Central memory CD4-positive, alpha-beta T cell (primary cell): ENCODE data around the gene DPPA3.
"Not testable (repeated sequence)": the region's sequence is repeated elsewhere in the genome, so short reads cannot be mapped to it uniquely, and the experiment has no call there.

Source experiments
- DNase-seq: peaks from one replicate; pipeline ENCODE4 v3.0.0; 2022
- total RNA-seq, 3 experiments: gene quantifications; one replicate each; lab custom pipeline; 2026; lab: John Stamatoyannopoulos, UW

Gene DPPA3
- total RNA-seq: 0 reads per million in 3 experiments

DNA sequence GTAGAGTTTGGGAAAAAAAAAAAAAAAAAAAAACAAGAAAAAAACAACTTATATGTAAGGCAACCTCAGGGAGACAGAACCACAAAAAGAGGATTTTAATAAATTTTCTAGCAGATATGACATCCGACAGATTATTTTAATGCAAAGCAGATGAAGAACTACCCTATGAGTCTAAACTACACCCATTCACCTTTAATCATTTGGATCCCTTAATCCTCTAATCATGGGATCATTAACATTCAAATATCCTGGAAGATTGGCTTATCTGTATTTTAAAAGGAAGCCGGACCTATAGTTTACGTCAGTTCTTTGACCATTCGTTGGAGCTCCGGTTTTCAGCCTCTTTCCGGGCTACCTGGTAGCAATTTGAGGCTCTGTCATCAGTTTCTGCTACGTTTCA lies at the start of gene DPPA3:
DPPA3 (plus strand) TSS at position 301 of the 400 bp plus-strand sequence. CDS start 138 bp downstream, outside the sequence.
- no peak for DNase-seq

DNA sequence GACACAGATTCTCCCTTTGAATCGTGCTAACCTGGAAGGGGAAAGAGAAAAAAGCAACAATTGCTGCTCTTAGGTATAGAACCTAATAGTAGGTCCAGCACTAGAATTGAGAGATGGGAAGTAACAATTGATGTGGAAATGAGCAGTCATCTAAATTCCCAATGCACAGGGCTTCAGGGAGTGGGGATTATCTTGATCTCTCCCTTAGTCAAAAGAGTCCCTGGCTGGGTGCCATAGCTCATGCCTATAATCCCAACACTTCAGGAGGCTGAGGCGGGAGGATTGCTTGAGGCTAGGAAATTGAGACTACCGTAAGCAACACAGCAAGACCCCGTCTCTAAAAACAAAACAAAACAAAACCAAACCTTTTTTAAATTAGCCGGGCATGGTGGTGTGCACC lies 49.5 kb upstream of the DPPA3 start:
- DNase-seq: no peak

DNA sequence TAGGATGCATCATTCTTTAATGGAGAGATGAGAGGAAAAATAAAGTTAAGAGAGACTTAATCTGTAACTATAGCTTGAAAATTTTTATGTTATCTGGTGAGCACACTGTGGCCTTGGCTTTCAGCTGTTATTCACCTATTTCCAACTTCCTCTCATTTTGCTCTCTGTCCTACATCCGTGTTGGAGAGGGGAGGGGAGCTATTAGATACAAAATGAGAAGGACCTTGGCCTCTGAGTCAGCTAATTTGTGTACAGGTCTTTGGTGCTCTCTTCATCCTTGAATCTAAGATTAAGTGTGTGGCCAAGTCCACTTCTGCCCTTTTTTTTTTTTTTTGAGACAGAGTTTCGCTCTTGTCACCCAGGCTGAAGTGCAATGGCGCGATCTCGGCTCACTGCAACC lies 44.6 kb upstream of the DPPA3 start:
- DNase-seq: no peak

DNA sequence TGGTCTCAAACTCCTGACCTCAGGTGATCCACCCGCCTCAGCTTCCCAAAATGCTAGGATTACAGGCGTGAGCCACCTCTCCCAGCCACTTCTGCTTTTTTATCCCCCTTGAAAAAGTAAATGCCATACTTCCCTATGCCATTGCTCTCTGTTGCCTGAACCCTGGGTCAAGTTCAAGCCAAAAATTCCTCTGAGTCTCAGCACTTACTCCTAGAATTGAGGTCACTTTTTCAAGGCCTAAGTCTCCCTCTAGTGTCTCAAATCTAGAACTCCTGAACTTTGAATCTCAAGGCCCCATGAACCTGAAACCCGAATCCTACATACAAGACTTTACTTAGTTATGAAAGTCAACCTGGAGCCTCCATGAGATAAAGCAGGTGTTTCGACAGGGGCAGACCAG lies 44.1 kb upstream of the DPPA3 start:
- DNase-seq: no peak

DNA sequence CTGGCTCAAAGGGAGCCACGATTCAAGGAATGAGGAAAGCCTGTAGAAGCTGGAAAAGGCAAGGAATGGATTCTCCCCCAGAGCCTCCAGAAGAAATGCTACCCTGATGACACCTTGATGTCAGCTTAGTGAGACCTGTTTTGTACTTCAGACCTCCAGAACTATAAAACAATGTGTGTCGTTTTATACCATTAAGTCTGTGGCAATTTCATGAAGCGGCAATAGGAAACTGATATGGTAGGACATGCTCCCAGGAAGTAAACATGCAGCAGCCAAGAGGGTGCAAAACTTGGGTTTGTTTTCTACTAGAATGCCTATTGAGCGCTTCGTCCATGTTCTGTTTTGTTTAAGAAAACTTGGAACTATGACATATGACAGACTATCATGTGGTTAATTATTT lies 43.1 kb upstream of the DPPA3 start:
- no peak for DNase-seq

DNA sequence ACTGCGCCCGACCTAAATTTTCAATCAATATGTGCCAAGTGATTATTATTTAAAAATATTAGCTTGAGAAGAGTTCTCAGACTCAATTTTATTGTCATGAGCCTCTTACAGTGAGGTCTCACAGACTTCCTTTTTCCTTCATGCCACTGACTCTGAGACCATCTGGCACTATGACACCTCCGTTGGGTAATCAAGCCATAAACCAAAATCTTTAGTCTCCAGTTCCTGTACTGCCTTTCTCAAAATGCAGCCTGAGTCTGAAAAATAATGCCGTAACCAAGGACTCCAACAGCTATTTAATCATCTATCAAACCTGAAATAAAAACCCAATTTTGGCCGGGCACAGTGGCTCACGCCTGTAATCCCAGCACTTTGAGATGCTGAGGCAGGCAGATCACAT lies 35.8 kb upstream of the DPPA3 start:
- DNase-seq: not testable (repeated sequence)

DNA sequence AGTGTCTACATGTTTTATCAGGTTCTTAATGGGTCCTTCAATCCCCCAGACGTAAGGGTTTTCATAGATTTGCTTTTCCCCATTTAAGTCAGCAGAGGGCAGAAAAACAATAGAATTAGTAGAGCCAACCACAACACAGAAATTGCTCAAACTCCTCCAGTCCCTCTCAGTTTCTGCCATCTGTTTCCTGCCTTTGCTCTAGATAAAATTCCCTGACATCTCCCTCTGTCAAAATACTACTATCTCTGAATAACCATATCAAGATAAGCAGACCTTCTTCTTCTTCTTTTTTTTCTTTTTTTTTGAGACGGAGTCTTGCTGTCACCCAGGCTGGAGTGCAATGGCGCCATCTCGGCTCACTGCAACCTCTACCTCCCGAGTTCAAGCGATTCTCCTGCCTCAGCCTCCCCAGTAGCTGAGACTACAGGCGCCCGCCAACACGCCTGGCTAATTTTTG lies 33.8 kb upstream of the DPPA3 start:
- DNase-seq: peak; percentile 7

DNA sequence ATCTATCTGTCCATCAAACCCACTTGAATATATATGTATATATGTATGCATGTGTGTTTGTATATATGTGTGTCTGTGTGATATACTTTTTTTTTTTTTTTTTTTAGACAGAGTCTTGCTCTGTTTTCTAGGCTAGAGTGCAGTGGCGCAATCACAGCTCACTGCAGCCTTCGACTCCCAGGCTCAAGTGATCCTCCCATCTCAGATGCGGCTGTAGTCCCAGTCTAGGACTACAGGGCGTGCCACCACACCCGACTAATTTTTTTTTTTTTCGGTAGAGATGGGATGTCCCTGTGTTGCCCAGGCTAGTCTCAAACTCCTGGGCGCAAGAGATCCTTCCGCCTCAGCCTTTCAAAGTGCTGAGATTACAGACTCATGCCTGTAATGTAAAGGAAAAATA lies 32.5 kb upstream of the DPPA3 start:
- no peak for DNase-seq

DNA sequence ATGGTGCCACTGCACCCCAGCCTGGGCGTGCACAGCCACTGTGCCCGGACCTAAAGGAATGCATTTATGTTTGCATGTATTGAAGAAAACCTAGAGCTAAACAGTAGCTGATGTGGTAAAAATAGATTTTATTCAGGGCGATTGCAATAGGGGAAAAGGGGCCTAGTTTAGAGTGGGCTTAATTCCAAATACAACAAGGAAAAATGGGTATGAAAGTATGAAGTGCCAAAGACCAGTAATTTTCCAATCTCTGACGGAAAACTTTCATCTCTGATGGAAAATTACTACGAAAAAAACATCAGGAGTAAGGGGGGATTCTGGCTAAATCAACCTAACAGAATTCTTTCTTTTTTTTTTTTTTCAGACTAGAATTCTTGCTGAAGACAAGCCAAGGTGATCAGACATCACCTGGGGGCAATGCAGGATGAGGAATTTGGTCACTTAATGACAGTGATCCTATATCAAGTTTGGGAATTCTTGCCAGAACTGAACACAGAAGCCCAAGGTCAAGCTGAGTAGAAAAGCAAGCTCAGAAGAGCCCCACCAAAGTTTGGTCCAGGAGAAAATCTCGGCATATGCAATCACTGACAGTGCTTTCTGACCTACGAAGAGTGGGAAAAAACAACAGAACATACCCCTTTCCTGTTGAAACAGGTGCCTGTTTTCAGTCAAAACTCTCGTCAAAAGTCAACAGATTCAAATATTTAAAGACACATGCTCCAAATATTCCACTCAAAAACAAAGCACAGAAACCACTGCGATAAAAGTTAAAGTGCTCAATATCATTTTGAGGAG lies 31.8 kb upstream of the DPPA3 start:
- DNase-seq: no peak

DNA sequence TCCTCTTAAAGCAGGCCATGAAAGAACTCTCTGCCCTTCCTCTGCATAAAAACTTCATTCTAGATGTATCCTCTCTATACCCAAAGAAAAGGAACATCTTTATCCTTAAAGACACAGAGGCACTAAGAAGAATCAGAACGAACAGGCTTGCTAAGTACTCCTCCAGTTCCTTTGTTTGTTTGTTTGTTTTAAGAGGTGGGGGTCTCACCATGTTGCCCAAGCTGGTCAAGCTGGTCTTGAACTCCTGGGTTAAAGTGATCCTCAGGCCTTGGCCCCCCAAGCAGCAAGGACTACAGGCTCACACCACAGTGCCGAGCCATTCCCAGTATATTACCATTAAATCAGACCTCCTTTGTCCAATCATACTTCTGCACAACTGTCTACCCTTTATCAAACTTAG lies 29.7 kb upstream of the DPPA3 start:
- no peak for DNase-seq

DNA sequence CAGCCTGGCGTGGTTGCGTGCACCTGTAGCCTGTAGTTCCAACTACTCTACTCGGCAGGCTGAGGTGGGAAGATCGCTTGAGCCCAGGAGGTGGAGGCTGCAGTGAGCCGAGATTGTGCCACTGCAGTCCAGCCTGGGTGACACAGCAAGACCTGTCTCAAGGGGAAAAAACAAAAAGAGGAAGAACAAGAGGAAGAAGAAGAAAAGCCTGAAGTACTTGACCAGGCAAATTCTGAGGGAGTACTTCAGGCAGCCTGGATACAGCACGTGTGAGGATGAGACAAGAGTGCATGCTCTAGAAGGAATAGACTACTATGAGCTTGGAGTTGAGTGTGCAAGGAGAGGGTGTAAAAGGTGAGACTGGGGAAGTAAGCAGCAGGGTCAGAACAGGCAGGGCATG lies 17.4 kb upstream of the DPPA3 start:
- DNase-seq: no peak

DNA sequence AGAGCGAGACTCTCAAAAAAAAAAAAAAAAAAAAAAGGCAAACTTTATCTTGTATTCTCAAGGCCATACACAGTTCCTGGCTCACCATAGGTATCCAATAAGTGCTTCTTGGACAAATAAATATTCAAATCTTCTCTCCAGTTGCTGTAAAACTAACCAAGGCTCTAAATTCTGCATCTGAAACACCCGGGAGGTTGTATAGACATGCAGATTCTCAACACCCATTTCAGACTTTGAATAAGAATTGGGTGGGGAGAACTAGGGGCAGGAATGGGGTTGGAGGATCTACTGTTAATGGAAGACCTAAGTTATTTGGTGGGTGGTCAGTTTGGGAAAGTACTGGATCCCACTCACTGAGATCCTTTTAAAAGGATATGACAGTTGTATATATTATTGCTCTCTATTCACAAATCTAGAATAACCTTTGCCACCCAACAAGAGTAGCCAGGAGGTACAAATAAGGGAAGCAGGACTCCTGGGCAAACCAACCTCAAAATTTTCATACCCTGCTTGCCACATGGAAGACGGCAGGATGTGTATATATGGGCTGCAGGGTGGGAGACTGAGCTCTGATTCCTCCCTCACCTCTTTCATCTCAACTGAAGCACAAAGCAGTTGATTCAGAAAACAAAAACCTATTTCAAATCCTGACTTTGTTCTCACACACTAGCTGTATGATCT lies 16.5 kb upstream of the DPPA3 start:
- no peak for DNase-seq

DNA sequence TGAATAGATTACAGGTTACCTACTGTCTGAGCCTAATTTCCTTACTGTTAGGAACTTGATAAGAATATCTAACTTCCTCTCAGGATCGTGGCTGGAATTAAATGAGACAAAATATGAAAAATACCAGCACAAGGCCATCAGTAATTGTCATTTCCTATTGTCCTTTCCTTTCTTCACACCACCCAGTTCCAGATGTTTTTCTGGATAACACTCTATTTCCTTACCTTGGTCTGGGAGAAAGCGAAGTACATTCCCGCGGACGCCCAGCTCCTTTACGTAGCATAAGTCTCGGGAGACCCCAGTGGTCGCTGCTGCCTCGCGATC lies 16.0 kb upstream of the DPPA3 start:
- no peak for DNase-seq

DNA sequence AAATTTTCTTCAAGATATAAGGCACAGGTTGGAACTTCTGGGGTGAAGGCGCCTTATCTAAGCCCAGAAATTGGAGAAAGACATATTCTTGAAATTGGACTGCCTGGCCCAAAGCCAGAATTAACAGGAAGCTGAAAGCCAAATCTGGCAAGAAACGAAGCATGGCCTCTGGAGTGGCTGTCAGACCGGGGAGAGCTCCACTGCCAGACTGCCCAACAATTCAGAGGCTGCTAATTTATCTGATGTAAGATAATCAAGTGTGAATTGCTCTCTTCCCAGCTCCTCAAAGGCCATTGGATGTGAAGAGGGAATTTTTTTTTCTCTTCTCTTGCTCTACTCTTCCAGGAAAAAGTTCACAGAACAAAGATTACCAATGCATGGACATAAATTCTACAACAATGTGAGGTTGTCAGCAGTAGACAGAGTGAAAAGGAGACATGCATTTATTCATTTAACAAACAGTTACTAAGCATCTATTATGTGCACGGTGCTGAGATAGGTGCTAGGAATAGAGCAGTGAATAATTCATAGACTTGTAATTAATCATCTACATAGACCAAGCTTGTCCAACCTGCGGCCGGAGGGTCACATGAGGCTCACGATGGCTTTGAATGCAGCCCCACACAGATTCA lies 15.6 kb upstream of the DPPA3 start, which contains the start of gene GDF3:
GDF3 (minus strand) TSS at position 210 of the 632 bp plus-strand sequence; CDS start at position 163, 47 bp downstream.
- DNase-seq: no peak

DNA sequence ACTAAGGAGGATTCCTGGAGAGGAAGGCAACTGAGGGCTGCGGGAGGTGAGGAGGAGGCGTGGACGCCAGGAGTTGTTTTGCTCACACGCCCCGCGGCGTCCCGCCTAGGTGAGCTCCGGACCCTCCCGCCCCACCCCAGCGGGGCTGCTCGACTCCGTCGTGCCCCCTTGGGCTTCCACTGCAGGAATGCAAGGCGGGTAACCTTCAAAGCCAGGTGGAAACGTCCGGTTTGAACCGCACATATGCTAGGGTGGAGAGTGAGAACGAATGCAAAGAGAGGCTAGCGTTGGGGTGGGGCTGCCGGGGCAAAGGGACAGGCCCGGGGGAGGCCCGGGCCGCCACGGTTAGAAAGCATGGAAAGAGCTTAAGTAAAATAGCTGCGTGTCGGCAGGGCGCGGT lies 5.4 kb upstream of the DPPA3 start:
- DNase-seq: no peak

DNA sequence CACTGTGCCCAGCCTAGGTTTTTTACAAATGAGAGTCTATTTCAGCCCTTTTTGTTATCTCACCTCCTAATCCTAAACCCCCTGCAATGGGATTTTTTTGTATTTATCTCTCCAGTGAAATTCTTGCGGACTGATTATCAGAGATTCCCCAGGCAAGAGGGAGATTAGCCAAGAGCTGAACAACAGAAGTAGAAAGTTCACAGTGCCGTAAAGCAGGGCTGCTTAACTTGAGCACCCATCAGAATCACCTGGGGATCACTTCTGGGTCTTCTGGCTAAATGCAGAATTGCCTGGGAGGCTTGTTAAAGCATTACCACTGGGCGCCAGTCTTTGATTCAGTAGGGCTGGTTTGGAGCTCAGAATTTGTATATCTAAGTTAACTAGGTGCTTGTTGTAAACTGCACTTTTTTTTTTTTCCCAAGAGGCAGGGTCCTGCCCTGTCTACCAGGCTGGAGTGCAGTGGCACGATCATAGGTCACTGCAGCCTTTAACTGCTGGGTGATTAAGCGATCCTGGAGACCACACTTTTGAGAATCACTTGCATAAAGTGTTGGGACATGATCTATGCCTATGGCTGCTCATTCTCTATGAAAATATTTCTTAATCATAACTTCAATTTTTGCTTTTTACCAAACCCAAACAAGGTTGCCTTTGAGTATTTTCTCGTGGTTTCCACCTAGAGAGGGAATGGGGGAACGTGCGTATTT lies 1.1 kb upstream of the DPPA3 start:
- no peak for DNase-seq

DNA sequence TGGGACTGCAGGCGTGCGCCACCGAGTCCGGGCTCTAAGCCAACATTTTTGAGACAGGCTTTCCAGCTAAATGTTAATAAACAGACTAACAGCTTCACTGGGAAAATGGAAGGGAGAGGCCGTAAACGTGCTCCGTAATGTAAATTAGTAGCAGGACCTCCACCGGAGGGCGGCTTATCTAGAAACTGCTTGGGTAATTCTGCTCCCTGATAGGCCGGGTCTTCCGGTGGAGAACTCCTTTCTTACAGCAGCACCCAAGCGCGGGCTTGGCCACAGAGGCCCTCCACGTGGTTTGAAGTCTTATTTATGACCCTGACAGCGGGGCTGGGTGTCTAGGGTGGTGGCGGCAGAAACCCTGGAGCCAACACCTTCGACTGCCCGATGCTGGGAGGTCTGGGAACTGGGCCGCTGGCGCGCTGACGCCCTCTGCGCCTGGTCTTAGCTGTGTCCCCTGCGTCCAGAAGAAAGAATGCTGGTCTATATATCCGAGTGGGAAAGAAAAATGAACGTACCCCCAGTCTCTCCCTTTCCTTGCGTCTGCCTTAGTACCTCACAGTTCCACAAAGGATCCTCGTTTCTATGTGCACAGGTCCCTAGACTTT lies 1.7 kb downstream of the DPPA3 start:
- DNase-seq: no peak

DNA sequence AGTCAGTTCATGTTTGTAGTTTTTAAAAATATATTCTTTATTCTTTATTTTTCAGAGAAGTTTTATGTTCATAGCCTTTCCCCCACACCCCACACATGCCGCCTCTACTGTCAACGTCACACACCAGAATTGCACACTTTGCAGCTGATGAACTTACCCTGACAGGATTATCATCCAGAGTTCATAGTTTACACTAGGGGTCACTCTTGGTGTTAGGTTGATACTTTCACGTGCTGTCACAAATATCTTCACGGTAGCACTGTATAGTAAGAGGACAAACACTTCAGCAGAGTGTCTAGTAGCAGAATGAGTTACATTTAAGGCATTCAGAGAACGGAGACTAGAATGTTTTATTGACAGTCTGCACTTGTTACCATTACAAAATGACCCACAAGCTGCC lies 5.1 kb downstream of the DPPA3 start:
- no peak for DNase-seq

DNA sequence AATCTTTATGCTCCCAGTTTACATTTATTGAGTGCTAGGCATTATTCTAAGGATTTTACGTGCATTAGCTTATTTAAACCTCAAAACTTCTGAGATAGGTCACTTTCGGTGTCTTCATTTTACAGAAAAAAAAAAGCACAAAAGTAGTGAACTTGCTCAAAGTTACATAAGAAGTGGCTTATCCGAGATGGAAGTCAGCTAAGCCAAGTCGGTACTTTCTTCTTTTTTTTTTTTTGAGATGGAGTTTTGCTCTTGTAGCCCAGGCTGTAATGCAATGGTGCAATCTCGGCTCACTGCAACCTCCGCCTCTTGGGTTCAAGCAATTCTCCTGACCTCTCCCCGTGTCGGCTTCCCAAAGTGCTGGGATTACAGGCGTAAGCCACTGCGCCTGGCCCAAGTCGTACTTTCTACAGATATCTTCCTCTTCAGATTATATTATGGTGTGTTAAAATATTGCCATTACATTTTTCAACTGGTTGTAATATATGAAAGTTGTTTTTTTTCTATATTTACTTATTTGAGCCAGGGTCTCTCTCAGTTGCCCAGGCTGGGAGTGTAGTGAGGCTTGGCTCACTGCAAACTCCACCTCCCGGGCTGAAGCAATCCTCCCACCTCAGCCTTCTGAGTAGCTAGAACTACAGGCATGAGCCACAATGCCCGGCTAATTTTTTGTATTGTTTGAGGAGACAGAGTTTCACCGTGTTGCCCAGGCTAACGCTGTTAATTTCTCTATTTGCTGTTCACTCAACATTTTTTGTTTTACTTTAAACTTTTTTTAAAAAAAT lies 8.9 kb downstream of the DPPA3 start:
- DNase-seq: no peak

DNA sequence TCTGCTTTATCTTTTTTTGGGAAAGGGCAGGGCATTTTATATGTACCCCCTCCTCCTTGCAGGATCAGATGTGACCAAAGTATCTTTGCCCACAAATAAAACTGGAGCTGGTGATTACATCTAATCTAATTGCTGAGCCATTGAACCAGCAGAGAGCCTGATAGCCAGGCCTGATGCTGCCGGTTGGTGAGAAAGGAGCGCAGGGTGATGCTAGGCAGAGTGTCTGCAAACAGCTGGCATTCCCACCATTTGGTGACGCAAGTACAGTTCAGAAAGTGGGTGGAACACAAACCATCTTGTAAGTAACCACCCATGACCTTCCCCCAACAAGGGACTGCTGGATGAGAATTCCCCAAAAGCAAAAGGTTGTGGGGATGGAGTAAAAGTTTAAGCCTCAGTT lies 12.7 kb downstream of the DPPA3 start:
- no peak for DNase-seq

DNA sequence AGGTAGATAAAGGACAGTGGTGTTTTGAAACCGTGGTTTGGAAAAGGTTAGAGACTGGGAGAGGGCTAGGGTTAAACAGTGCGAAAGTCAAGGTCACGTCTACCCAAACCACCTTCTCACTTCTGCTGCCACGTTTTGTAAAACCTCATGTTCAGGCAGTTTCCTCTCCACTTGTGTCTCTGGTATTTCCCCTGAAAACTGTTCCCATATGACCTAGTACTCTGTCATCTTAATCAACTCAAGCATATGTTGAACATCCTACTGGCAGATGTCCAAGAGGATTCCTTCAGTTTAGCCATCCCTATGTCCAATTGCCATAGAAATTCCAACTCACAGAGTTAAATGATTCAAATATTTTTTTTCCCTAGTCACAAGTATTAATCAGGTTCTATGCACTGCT lies 18.5 kb downstream of the DPPA3 start:
- no peak for DNase-seq

DNA sequence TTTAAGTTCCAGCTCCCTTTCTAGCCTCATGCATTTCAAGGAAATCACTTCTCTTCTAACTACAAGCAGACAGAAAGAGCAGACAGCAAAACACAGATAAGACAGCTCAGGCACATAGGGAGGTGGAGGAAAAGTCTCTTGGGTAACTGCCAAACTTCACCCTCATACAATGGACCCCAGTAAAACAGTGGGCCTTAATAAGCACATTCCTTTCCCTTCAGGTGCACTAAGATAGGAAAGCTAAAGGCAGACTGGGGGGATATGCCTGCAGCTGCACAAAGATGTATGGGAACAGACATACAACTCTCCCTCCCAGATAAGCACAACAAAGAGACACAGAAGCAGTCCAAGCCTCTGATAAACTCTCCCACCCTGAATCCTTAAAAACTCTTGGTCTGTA lies 19.8 kb downstream of the DPPA3 start:
- DNase-seq: not testable (repeated sequence)
